GM10248 (cell line): ENCODE measurements around the gene PADI2.

ENCODE experiments used
- CTCF ChIA-PET: fragments of 300-600 bp; sonication (Branson Sonifier 250); formaldehyde crosslinking; extraction: SDS; loops from one replicate; lab custom pipeline; 2021; ENCODE audit warnings: antibody characterized with exemption; lab: Yijun Ruan, JAX
- POLR2A ChIA-PET: fragments of 350-650 bp; sonication (Branson Sonifier 250); formaldehyde crosslinking; extraction: SDS; loops from one replicate; lab custom pipeline; 2020; ENCODE audit warnings: antibody characterized with exemption; lab: Yijun Ruan, JAX
- DNase-seq: peaks from one replicate; pipeline ENCODE4 v3.0.0; 2012; ENCODE audit errors: extremely low spot score
- TF ChIP-seq, protein P1 (sequence below): IDR thresholded peaks from 2 replicates; pipeline ENCODE4 v1.5.1; 2012; ENCODE audit warnings: mild to moderate bottlenecking, low read depth; ENCODE audit errors: extremely low read depth, missing control alignments, control extremely low read depth

Gene PADI2

GRCh38 chr1:17123196-17124045 lies 4.2 kb upstream of the PADI2 start:
- DNase-seq, result no peak
- CTCF ChIA-PET, result interaction anchor here (1.8 to 13.7 kb wide), 2 partner anchors 11 to 113 kb away, joined by 5 to 209 read pairs; no protein-coding TSS in a partner anchor
- TF ChIP-seq, protein P1, sequence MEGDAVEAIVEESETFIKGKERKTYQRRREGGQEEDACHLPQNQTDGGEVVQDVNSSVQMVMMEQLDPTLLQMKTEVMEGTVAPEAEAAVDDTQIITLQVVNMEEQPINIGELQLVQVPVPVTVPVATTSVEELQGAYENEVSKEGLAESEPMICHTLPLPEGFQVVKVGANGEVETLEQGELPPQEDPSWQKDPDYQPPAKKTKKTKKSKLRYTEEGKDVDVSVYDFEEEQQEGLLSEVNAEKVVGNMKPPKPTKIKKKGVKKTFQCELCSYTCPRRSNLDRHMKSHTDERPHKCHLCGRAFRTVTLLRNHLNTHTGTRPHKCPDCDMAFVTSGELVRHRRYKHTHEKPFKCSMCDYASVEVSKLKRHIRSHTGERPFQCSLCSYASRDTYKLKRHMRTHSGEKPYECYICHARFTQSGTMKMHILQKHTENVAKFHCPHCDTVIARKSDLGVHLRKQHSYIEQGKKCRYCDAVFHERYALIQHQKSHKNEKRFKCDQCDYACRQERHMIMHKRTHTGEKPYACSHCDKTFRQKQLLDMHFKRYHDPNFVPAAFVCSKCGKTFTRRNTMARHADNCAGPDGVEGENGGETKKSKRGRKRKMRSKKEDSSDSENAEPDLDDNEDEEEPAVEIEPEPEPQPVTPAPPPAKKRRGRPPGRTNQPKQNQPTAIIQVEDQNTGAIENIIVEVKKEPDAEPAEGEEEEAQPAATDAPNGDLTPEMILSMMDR, result no peak
- POLR2A ChIA-PET, result no interaction called here

- TF ChIP-seq, protein P1, result no peak
- DNase-seq, result no peak
- POLR2A ChIA-PET, result no interaction called here
- CTCF ChIA-PET, result interaction anchor here (1.2 to 13.7 kb wide), 5 partner anchors 11 to 214 kb away, joined by 3 to 209 read pairs (median 4); no protein-coding TSS in a partner anchor
Measured at GRCh38 chr1:17122521-17123164, 3.4 kb upstream of the PADI2 start.

- ChIA-PET CTCF (interaction anchor here (0.9 to 13.7 kb wide), 7 partner anchors 10 to 215 kb away, joined by 3 to 209 read pairs (median 3); no protein-coding TSS in a partner anchor), POLR2A (no interaction called here)
- TF ChIP-seq, protein P1, result no peak
- DNase-seq, result no peak
Measured at GRCh38 chr1:17121881-17122280, 2.6 kb upstream of the PADI2 start.

DNA sequence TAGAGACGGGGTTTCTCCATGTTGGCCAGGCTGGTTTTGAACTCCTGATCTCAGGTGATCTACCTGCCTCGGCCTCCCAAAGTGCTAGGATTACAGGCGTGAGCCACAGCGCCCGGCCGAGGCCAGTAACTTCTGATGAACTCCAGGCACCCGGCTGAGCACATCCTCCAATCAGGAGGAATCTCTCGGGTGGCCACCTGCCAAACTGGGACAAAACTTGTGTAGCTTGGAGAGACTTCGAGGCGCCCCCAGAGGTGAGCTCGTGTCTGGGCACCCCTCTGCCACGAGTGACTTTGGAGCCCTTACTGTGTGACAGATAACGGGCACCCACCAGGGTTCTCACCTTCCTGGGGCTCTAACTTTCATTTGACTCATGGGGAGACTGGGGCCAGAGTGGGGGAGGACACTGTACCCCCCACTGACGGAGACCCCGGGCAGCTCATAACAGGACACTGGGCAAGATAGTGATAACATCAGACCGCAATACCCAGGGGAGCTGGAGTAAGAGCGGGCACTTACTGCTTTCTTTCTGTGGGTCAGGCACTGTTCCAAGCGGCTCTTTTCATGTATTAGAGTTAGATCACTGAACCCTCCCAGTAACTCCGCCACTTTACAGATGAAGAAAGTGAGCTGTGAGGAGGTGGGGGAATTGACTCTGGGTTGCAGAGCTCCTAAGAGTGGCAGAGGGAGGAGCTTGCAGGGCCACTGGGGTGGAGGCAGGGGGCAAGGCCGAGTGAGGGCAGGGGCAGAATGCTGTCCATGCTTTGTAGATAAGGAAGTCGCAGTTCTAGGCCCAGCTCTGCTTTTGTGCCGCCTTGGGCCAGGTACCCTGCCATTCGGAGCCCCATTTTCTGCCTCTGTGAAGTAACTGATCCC lies 1.9 kb upstream of the PADI2 start:
- CTCF ChIA-PET, result interaction anchor here (0.9 to 13.7 kb wide), 8 partner anchors 8 to 216 kb away, joined by 3 to 209 read pairs (median 3); no protein-coding TSS in a partner anchor
- DNase-seq, result no peak
- TF ChIP-seq, protein P1, result no peak
- POLR2A ChIA-PET, result no interaction called here

DNA sequence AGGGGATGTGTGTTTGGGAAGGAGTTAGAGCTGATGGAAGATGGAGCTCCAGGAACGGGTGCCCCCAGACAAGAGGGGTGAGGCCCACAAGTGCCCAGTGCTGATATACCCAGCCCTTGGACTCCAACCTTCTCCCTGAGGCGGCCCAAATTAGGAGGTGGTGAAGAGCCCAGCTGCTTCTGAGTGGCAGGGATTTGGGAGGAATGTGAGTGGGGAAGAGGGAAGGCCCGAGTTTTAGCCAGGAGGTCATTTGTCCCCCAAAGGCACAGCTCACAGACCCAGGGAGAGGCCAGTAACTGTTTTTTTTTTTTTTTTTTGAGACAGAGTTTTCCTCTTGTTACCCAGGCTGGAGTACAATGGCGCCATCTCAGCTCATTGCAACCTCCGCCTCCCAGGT lies 1.2 kb upstream of the PADI2 start:
- POLR2A ChIA-PET, result no interaction called here
- DNase-seq, result no peak
- CTCF ChIA-PET, result interaction anchor here (0.9 to 13.7 kb wide), 3 partner anchors 9 to 116 kb away, joined by 3 to 209 read pairs (median 4); no protein-coding TSS in a partner anchor
- TF ChIP-seq, protein P1, result no peak
